HG03064 (cell line): ENCODE results near the gene SYT12.
"Not testable (repeated sequence)": the region's sequence is repeated elsewhere in the genome, so short reads cannot be mapped to it uniquely, and the experiment has no call there.

Experiments used
- ATAC-seq: cut with Tn5 transposase; IDR thresholded peaks from one replicate; pipeline ENCODE4 v1.9.1; 2021; ENCODE audit warnings: low read depth; ENCODE audit not compliant: unreplicated experiment

The SYT12 gene

GRCh38 chr11:66996609-66997273 is 26.2 kb upstream of the SYT12 start:
- ATAC-seq = no peak

- no peak for ATAC-seq
Observed at GRCh38 chr11:66999555-66999954, 23.4 kb upstream of the SYT12 start.

- no peak for ATAC-seq
Observed at GRCh38 chr11:67001332-67001731, 21.6 kb upstream of the SYT12 start.

GRCh38 chr11:67002297-67002913 is 20.5 kb upstream of the SYT12 start:
- ATAC-seq = no peak

- no peak for ATAC-seq
Observed at GRCh38 chr11:67002921-67003411, 20.0 kb upstream of the SYT12 start.

- not testable (repeated sequence) for ATAC-seq
Observed at GRCh38 chr11:67005200-67005599, 17.7 kb upstream of the SYT12 start.

- ATAC-seq = no peak
Observed at GRCh38 chr11:67006029-67006884, 16.7 kb upstream of the SYT12 start.

- ATAC-seq = no peak
Observed at GRCh38 chr11:67007126-67007525, 15.8 kb upstream of the SYT12 start.

GRCh38 chr11:67010296-67010905 is 12.5 kb upstream of the SYT12 start:
- ATAC-seq = no peak

- no peak for ATAC-seq
Observed at GRCh38 chr11:67013511-67014045, 9.4 kb upstream of the SYT12 start.

GRCh38 chr11:67014343-67014742 is 8.6 kb upstream of the SYT12 start:
- ATAC-seq = no peak

- no peak for ATAC-seq
Observed at GRCh38 chr11:67015048-67015447, 7.9 kb upstream of the SYT12 start.

GRCh38 chr11:67016550-67016949 is 6.4 kb upstream of the SYT12 start:
- no peak for ATAC-seq

- no peak for ATAC-seq
Observed at GRCh38 chr11:67020949-67021348, 2.0 kb upstream of the SYT12 start.

- no peak for ATAC-seq
Observed at GRCh38 chr11:67022341-67022933, 497 bp upstream of the SYT12 start.

GRCh38 chr11:67023957-67024353 is 1.0 kb downstream of the SYT12 start:
- no peak for ATAC-seq

GRCh38 chr11:67024410-67024809 is 1.5 kb downstream of the SYT12 start:
- ATAC-seq = no peak

- ATAC-seq = no peak
Observed at GRCh38 chr11:67024966-67025365, 2.0 kb downstream of the SYT12 start.

- no peak for ATAC-seq
Observed at GRCh38 chr11:67025750-67026149, 2.8 kb downstream of the SYT12 start.

- no peak for ATAC-seq
Observed at GRCh38 chr11:67026941-67027340, 4.0 kb downstream of the SYT12 start.
